CD4-positive, alpha-beta T cell (primary cell): ENCODE data around the gene BBOF1. TPM values are rescaled to one million over a fixed set of nuclear protein-coding genes. Genes with fewer than 3 reads are reported as not detected.

Experiments
- ATAC-seq: fragments of 200-7000 bp; cut with Tn5 transposase; one replicate; pipeline ENCODE4 v1.10.0; 2022; ENCODE audit warnings: mild to moderate bottlenecking; ENCODE audit not compliant: poor library complexity
- CTCF ChIA-PET: fragments of 350-600 bp; sonication (Branson Sonifier 250); formaldehyde crosslinking; loops from one replicate; lab custom pipeline; 2021; ENCODE audit warnings: antibody characterized with exemption, inconsistent platforms; lab: Charles Lee
- POLR2A ChIA-PET: fragments of 350-600 bp; sonication (Branson Sonifier 250); formaldehyde crosslinking; loops from one replicate; lab custom pipeline; 2021; ENCODE audit warnings: antibody characterized with exemption, inconsistent platforms; lab: Charles Lee
- DNase-seq, 14 experiments: peaks; one replicate each; pipeline ENCODE4 v3.0.0-alpha.2; 2013 to 2020; ENCODE audit warnings: mixed read lengths in 2 of 14
- H3K27ac ChIP-seq, 2 donors: one replicate each; pipeline versions ENCODE4 v1.5.1 to v1.7.0; 2013; ENCODE audit warnings: low read length in 2 of 2, low read depth in 1 of 2, mild to moderate bottlenecking in 1 of 2
- H3K27me3 ChIP-seq, 2 experiments: 1 replicate in 1 of 2; 2 replicates in 1 of 2; pipeline versions ENCODE4 v1.6.1 to v1.7.0; 2013; ENCODE audit warnings: low read length in 2 of 2, control low read depth in 1 of 2, mild to moderate bottlenecking in 1 of 2, moderate library complexity in 1 of 2; ENCODE audit not compliant: insufficient read depth in 2 of 2, control insufficient read depth in 1 of 2
- H3K36me3 ChIP-seq: one replicate; pipeline ENCODE4 v1.6.1; 2013; ENCODE audit warnings: low read length, control low read depth; ENCODE audit not compliant: insufficient read depth
- H3K4me1 ChIP-seq: one replicate; pipeline ENCODE4 v1.6.1; 2013; ENCODE audit warnings: low read length, control low read depth; ENCODE audit not compliant: insufficient read depth
- H3K4me3 ChIP-seq: one replicate; pipeline ENCODE4 v1.5.1; 2013; ENCODE audit warnings: mild to moderate bottlenecking, low read length, moderate library complexity
- H3K9me3 ChIP-seq, 2 experiments: 1 replicate in 1 of 2; 2 replicates in 1 of 2; pipeline versions ENCODE4 v1.6.1 to v1.7.0; 2013; ENCODE audit warnings: low read length in 2 of 2, mild to moderate bottlenecking in 2 of 2, control low read depth in 1 of 2, moderate library complexity in 1 of 2; ENCODE audit not compliant: control insufficient read depth in 1 of 2, insufficient read depth in 1 of 2
- H3K27ac Mint-ChIP-seq: one replicate; pipeline ENCODE4 v1.8.0; 2020; ENCODE audit warnings: mixed read lengths
- H3K27me3 Mint-ChIP-seq: one replicate; pipeline ENCODE4 v1.8.0; 2021; ENCODE audit warnings: mixed read lengths
- H3K36me3 Mint-ChIP-seq: one replicate; pipeline ENCODE4 v1.8.0; 2021; ENCODE audit warnings: low read depth, mixed read lengths
- H3K4me1 Mint-ChIP-seq: one replicate; pipeline ENCODE4 v1.8.0; 2021; ENCODE audit warnings: low read depth, mixed read lengths
- H3K4me3 Mint-ChIP-seq: one replicate; pipeline ENCODE4 v1.8.0; 2020; ENCODE audit warnings: mild to moderate bottlenecking, mixed read lengths
- H3K9me3 Mint-ChIP-seq: one replicate; pipeline ENCODE4 v1.8.0; 2020; ENCODE audit warnings: mixed read lengths
- intact Hi-C, 2 experiments: fragments of 100-400 bp; cut with DNase I in 1 of 2; cut with micrococcal nuclease in 1 of 2; formaldehyde crosslinking; loops; one replicate each; pipeline versions ENCODE4 v1.15.1 to v1.9.0; 2023 to 2025; cut with DNase I, micrococcal nuclease
- total RNA-seq, 174 experiments: library from RNA in 2 of 174; stranded (reverse) in 2 of 174; gene quantifications; one replicate each; pipeline ENCODE4 v1.2.3 and lab custom pipeline; 2021 to 2026
- TF ChIP-seq, protein P1 (sequence below): fragments of 200-600 bp; IDR thresholded peaks from one replicate; pipeline ENCODE4 v1.8.0; 2022; ENCODE audit warnings: antibody characterized with exemption, mild to moderate bottlenecking

BBOF1 gene
- total RNA-seq, 2 experiments from 2014 or later, result 1.8 to 2.4 TPM

DNA sequence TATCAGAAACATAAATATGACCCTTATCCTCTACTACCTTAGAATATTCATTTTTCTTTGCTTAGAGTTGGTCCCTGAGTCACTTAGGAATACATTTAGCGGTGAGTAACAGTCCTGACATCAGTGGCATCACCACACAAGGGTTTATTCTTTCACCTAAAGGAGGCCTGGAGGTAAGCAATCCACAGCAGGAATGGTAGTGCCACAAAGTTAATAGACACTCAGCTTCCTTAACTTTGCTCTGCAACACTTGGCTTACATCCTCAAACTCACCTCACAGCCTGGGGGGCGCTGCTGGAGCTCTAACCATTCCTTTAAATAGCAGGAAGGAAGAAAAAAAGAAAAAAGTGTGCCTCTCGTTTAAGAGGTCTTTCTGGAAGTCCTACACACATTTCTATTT, 29.1 kb downstream of the BBOF1 start:
- ChIA-PET POLR2A (interaction anchor here (0.6 kb wide), 1 partner anchor 19 kb away, joined by 4 read pairs; no protein-coding TSS in a partner anchor), CTCF (no interaction called here)
- H3K27ac Mint-ChIP-seq, result no peak overlapping the region
- no peaks in the 10 kb centered on the region for H3K9me3 Mint-ChIP-seq
- Histone ChIP-seq H3K36me3 (no peaks in the 10 kb centered on the region), H3K9me3 (no peaks in the 10 kb centered on the region), H3K4me1 (no peaks in the 10 kb centered on the region), H3K27ac (no peak overlapping the region), H3K4me3 (no peak overlapping the region), H3K27me3 (no peaks in the 10 kb centered on the region)
- H3K4me3 Mint-ChIP-seq, result no peak overlapping the region
- no peaks in the 10 kb centered on the region for H3K27me3 Mint-ChIP-seq
- DNase-seq, result no peak
- intact Hi-C loops, result no loop called here
- ATAC-seq, result no peak
- TF ChIP-seq, protein P1, sequence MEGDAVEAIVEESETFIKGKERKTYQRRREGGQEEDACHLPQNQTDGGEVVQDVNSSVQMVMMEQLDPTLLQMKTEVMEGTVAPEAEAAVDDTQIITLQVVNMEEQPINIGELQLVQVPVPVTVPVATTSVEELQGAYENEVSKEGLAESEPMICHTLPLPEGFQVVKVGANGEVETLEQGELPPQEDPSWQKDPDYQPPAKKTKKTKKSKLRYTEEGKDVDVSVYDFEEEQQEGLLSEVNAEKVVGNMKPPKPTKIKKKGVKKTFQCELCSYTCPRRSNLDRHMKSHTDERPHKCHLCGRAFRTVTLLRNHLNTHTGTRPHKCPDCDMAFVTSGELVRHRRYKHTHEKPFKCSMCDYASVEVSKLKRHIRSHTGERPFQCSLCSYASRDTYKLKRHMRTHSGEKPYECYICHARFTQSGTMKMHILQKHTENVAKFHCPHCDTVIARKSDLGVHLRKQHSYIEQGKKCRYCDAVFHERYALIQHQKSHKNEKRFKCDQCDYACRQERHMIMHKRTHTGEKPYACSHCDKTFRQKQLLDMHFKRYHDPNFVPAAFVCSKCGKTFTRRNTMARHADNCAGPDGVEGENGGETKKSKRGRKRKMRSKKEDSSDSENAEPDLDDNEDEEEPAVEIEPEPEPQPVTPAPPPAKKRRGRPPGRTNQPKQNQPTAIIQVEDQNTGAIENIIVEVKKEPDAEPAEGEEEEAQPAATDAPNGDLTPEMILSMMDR, result no peak
- H3K36me3 Mint-ChIP-seq, result no peaks in the 10 kb centered on the region
- H3K4me1 Mint-ChIP-seq, result no peaks in the 10 kb centered on the region

DNA sequence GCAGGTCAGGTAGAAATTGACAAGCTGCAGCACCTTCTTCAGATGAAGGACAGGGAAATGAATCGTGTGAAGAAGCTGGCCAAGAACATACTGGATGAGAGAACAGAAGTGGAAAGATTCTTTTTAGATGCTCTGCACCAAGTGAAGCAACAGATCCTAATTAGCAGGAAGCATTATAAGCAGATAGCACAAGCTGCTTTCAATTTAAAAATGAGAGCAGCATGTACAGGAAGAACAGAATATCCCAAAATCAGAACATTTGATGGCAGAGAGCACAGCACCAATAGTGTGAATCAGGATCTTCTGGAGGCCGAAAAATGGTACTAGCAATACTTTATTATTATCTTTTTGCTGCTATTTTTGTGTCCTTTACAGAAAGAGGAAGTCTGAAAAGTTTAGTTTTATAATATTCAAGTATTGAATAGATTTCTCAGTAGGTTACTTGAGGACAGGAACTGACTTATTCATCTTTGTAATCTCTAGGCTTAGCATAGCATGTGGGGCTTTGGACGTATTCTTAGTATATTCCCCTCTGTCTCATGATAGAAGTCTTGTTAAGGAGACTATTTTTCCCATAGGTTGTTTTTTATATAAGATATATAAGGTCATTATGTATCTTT, 30.8 kb downstream of the BBOF1 start:
- no peaks in the 10 kb centered on the region for H3K9me3 ChIP-seq
- no peak overlapping the region for H3K4me3 ChIP-seq
- no peaks in the 10 kb centered on the region for H3K27me3 ChIP-seq
- Mint-ChIP-seq H3K27me3 (no peaks in the 10 kb centered on the region), H3K36me3 (no peaks in the 10 kb centered on the region), H3K4me1 (no peaks in the 10 kb centered on the region), H3K4me3 (no peak overlapping the region), H3K27ac (no peak overlapping the region), H3K9me3 (no peaks in the 10 kb centered on the region)
- ChIA-PET POLR2A (no interaction called here), CTCF (interaction anchor here (0.5 to 0.8 kb wide), 2 partner anchors 14 to 36 kb away, joined by 3 to 4 read pairs; no protein-coding TSS in a partner anchor)
- no peak for ATAC-seq
- intact Hi-C loops, result no loop called here
- DNase-seq, result no peak
- H3K27ac ChIP-seq, result no peak overlapping the region
- H3K4me1 ChIP-seq, result no peaks in the 10 kb centered on the region
- no peaks in the 10 kb centered on the region for H3K36me3 ChIP-seq
- TF ChIP-seq, protein P1, result no peak

DNA sequence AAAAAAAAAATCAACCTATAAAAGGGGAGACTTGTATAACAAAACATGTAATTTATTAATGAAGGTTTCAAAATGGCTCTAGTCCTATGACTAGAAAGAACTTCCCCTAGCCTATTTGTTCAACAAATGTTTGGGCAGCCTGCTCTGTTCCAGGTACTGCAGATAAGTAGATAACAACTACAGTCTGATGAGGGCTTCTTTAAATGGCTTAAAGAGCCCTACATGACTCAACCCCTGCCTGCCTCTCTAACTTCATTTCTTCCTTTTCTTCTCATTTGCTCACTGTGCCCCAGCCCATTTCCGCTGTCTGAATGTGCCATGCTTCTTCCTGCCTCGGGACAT, 43.6 kb downstream of the BBOF1 start:
- no peak for DNase-seq
- H3K27me3 Mint-ChIP-seq, result no peaks in the 10 kb centered on the region
- Histone ChIP-seq H3K9me3 (no peaks in the 10 kb centered on the region), H3K36me3 (peaks cover 42% of the 10 kb centered on the region), H3K27me3 (no peaks in the 10 kb centered on the region), H3K4me3 (no peak overlapping the region), H3K4me1 (no peaks in the 10 kb centered on the region), H3K27ac (no peak overlapping the region)
- H3K27ac Mint-ChIP-seq, result no peak overlapping the region
- H3K36me3 Mint-ChIP-seq, result peaks cover 76% of the 10 kb centered on the region
- no peaks in the 10 kb centered on the region for H3K4me1 Mint-ChIP-seq
- TF ChIP-seq, protein P1, result no peak
- ChIA-PET CTCF (no interaction called here), POLR2A (no interaction called here)
- no peaks in the 10 kb centered on the region for H3K9me3 Mint-ChIP-seq
- ATAC-seq, result no peak
- H3K4me3 Mint-ChIP-seq, result no peak overlapping the region
- intact Hi-C loops, result no loop called here
